HG02840 (cell line): ENCODE results near the gene DNAJC30.
"Not testable (repeated sequence)": the region's sequence is repeated elsewhere in the genome, so short reads cannot be mapped to it uniquely, and the experiment has no call there.

ENCODE experiments used
- ATAC-seq: cut with Tn5 transposase; IDR thresholded peaks from one replicate; pipeline ENCODE4 v1.9.1; 2021; ENCODE audit warnings: mild to moderate bottlenecking, moderate library complexity, moderate number of reproducible peaks; ENCODE audit not compliant: unreplicated experiment, low FRiP score

The DNAJC30 gene

GRCh38 chr7:73683788-73684693 is 788 bp upstream of the DNAJC30 start:
- peak; percentile 2 for ATAC-seq

GRCh38 chr7:73682745-73683055 is 553 bp downstream of the DNAJC30 start:
- no peak for ATAC-seq

DNA sequence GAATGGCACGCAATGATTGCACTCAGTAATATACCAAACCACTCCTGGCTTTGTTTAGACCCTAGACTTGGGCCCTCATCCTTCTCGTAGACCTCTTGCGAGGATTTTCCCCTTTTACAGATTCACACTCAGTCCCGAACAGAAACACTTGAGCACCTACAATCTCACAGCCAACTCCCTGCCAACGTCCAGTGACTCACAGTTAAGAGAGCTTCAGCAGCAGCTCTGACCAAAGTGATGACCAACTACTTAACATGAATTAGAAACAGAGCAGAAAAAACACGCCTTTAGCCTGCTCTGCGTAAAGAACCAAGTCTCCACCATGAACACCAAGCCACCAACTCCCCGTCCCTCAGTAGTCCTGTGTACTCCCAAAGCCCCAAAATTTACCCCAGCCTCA is 2.2 kb downstream of the DNAJC30 start:
- ATAC-seq, result no peak

GRCh38 chr7:73680501-73680900 is 2.8 kb downstream of the DNAJC30 start:
- no peak for ATAC-seq

DNA sequence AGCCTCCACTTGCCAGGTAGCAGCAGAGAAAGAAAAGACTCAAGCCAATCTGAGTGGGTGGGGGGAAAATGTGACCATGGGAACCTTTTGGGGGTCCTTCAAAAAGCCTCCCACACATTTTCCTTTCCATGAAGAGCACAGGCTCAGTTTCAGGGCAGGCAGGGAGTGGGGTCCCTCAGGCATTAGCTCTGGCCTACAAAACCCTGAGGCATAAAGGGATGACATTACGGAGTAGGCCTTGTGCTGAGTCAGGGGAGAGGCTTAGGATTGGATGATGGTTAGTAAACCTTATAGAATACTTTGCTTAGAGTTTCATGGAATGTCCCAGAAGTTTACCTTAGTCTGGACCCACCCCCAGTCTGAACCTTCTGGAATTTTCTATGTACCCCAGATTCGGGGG is 3.5 kb downstream of the DNAJC30 start:
- ATAC-seq, result no peak

GRCh38 chr7:73678862-73679261 is 4.4 kb downstream of the DNAJC30 start:
- no peak for ATAC-seq

DNA sequence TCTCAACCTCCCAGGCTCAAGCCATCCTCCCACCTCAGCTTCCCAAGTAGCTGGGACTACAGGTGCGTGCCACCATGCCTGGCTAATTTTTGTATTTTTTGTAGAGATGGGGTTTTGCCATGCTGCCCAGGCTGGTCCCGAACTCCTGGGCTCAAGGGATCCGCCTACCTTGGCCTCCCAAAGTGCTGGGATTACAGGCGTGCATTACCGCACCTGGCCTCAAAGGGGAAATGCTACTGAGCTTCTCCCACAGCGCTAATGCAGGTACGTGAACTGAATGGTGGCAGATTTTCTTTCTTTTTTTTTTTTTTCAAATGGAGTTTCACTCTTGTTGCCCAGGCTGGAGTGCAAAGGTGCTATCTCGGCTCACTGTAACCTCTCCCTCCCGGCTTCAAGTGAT is 7.2 kb downstream of the DNAJC30 start:
- not testable (repeated sequence) for ATAC-seq

- no peak for ATAC-seq
Measured at GRCh38 chr7:73674468-73675124, 8.7 kb downstream of the DNAJC30 start.

- ATAC-seq, result no peak
Measured at GRCh38 chr7:73671857-73672445, 11.3 kb downstream of the DNAJC30 start.

- ATAC-seq, result no peak
Measured at GRCh38 chr7:73671322-73671661, 12.0 kb downstream of the DNAJC30 start.

- ATAC-seq, result no peak
Measured at GRCh38 chr7:73669858-73670385, 13.3 kb downstream of the DNAJC30 start.

DNA sequence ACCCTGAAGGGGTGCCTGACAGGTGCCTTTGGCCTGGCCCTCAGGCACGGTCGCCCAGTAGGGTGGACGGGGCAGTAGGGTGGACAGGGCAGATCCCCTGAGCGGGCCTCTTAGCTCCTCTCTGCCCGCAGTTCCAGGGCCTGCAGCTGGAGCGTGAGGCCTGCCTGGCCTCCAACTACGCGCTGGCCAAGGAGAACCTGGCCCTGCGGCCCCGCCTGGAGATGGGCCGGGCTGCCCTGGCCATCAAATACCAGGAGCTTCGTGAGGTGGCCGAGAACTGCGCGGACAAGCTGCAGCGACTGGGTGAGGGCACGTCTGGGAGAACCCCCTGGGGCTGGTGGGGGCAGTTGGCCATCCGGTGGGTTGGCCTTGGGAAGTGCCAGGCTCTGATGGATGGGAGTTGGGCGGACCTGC is 14.0 kb downstream of the DNAJC30 start:
- no peak for ATAC-seq

DNA sequence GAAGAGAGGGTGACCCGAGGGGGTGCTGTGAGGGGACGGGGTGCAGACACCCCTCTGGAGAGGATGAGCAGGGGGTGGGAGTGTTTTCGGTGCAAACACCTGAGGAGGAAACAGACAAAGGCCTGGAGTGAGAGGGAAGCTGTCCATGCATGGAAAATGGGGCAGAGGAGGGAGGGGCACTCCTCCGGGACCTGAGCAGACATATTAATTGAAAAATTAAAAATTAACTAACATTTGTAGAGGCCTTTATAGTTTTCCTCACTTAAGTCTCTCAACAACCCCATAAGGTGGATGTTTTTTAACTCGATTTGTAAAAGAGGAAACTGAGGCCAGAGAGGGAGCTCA is 14.4 kb downstream of the DNAJC30 start:
- no peak for ATAC-seq

DNA sequence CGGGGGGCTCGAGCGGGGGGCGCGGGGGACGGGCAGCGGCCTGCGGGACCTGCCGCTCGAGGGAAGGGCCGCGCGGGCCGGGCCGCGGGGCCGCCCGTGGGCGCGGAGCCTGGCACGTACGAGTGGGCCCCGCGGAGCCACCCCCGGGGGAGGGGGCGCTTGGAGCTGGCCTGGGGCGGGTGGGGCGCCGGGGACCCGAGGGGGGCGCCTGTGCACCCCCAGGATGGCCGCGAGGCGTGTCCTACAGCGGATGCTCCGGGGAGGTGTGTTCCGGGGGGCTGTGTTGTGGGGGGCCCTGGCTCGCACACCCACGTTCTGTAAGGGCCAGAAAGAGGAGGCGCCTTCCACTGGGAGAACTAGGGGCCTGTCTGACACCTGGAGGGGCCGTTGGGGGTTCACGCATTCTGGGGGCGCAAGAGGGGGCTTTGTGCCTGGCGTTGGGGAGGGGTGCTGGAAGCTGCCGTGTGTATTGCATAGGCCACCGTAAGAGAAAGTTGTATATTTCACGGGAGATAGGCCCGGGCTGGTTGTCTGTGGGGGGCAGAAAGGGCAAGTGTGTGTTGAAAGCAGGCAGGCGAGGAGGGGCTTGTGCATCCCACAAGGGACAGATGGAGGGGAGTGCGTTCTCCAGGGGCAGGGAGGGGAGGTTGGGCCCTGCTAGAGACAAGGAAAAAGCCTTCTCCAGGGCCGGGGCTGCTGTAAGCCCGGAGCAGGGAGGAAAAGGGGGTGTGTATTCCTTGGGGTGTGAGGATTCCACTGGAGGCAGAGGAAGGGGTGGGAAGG is 15.0 kb downstream of the DNAJC30 start:
- ATAC-seq, result peak; percentile 17

GRCh38 chr7:73667344-73668102 is 15.7 kb downstream of the DNAJC30 start, which contains the start of gene VPS37D:
Gene VPS37D, plus strand, starts transcription at chr7:73667831. Its CDS starts 128 bp downstream, at chr7:73667959.
- peak; percentile 76 for ATAC-seq

GRCh38 chr7:73663033-73663432 is 20.2 kb downstream of the DNAJC30 start:
- no peak for ATAC-seq

- not testable (repeated sequence) for ATAC-seq
Measured at GRCh38 chr7:73660594-73660993, 22.7 kb downstream of the DNAJC30 start.

DNA sequence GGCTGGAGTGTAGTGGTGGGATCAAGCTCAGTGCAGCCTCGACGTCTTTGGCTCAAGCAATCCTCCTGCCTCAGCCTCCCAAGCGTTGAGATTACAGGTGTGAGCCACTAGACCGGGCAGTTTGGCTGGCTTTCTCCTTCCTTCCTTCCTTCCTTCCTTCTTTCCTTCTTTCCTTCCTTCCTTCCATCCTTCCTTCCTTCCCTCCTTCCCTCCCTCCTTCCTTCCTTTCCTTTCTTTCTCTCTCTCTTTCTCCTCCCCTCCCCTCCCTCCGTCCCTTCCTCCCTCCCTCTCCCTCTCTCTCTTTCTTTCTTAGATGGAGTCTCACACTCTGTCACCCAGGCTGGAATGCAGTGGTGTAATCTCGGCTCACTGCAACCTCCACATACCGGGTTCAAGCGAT is 23.3 kb downstream of the DNAJC30 start:
- ATAC-seq, result no peak

DNA sequence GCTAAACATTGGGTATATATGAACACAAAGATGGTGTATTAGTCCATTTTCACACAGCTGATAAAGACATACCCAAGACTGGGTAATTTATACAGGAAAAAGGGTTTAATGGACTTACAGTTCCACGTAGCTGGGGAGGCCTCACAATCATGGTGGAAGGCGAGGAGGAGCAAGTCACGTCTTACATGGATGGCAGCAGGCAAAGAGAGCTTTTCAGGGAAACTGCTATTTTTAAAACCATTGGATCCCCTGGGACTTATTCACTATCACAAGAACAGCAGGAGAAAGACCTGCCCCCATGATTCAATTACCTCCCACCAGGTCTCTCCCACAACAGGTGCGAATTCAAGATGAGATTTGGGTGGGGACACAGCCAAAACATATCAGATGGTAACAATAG is 27.9 kb downstream of the DNAJC30 start:
- ATAC-seq, result not testable (repeated sequence)

- ATAC-seq, result no peak
Measured at GRCh38 chr7:73652541-73652949, 30.7 kb downstream of the DNAJC30 start.
